A549 (cell line): ENCODE data around the gene TP53RK. TPM values are rescaled to one million over a fixed set of nuclear protein-coding genes. Genes with fewer than 3 reads are reported as not detected.

Source experiments
- ATAC-seq, 2 experiments: fragments of 200-7000 bp in 1 of 2; fragments of >200 bp in 1 of 2; cut with Nextera tagmentation in 1 of 2; cut with Tn5 transposase in 1 of 2; 3 replicates each; pipeline versions ENCODE4 v1.8.0 to v1.9.1; 2018 to 2020; ENCODE audit warnings: mild to moderate bottlenecking in 1 of 2, moderate library complexity in 1 of 2
- CTCF ChIA-PET: fragments of 300-600 bp; sonication (Branson Sonifier 250); formaldehyde crosslinking; extraction: SDS; loops from one replicate; lab custom pipeline; 2021; ENCODE audit warnings: antibody characterized with exemption, inconsistent platforms; lab: Yijun Ruan, JAX
- POLR2A ChIA-PET: fragments of 350-600 bp; formaldehyde crosslinking; extraction: SDS; loops from one replicate; lab custom pipeline; 2021; ENCODE audit warnings: antibody characterized with exemption, inconsistent platforms; lab: Yijun Ruan, JAX
- DNase-seq, 2 experiments: peaks; one replicate each; pipeline versions ENCODE4 v3.0.0 to v3.0.0-alpha.2; 2011 to 2016; ENCODE audit warnings: low read depth in 1 of 2, low spot score in 1 of 2
- FAIRE-seq: peaks from 2 replicates; lab custom pipeline; 2011; peaks lifted over from hg19 to GRCh38; lab: Jason Lieb, UNC
- H3K27ac ChIP-seq, 2 experiments: fragments of >200 bp; sonication (Bioruptor Twin); formaldehyde crosslinking; 3 replicates each; pipeline ENCODE4 v1.5.1; 2016 to 2017
- H3K4me1 ChIP-seq: fragments of >200 bp; sonication (Bioruptor Twin); formaldehyde crosslinking; 3 replicates; pipeline ENCODE4 v1.6.1; 2016
- H3K4me2 ChIP-seq: fragments of >200 bp; sonication (Bioruptor Twin); formaldehyde crosslinking; 3 replicates; pipeline ENCODE4 v1.6.1; 2016
- H3K4me3 ChIP-seq: fragments of >200 bp; sonication (Bioruptor Twin); formaldehyde crosslinking; 3 replicates; pipeline ENCODE4 v1.5.1; 2016
- H3K9me3 ChIP-seq: fragments of >200 bp; sonication (Bioruptor Twin); formaldehyde crosslinking; 3 replicates; pipeline ENCODE4 v1.6.1; 2016
- CBX8 ChIP-seq: fragments of 200-600 bp; sonication (generic); IDR thresholded peaks from 2 replicates; pipeline ENCODE4 v1.6.1; 2016
- CHD2 ChIP-seq: fragments of 150-350 bp; IDR thresholded peaks from 2 replicates; pipeline ENCODE4 v1.6.1; 2014; ENCODE audit warnings: low read length; ENCODE audit not compliant: partially characterized antibody
- CHD4 ChIP-seq: fragments of 200-600 bp; sonication (generic); IDR thresholded peaks from 2 replicates; pipeline ENCODE4 v1.6.1; 2016; ENCODE audit warnings: antibody characterized with exemption, mild to moderate bottlenecking, borderline replicate concordance
- EHMT2 ChIP-seq: fragments of 200-600 bp; sonication (generic); IDR thresholded peaks from 2 replicates; pipeline ENCODE4 v1.6.1; 2016; ENCODE audit warnings: antibody characterized with exemption, low read depth, mild to moderate bottlenecking, moderate library complexity
- EP300 ChIP-seq, 2 experiments: fragments of >200 bp; sonication (Bioruptor Twin); formaldehyde crosslinking; IDR thresholded peaks; 2 replicates in 1 of 2; 3 replicates in 1 of 2; pipeline ENCODE4 v1.6.1; 2016 to 2017
- FOSB ChIP-seq: fragments of 250-450 bp; sonication (Bioruptor Pico); IDR thresholded peaks from 2 replicates; pipeline ENCODE4 v1.5.0; 2020; ENCODE audit warnings: mild to moderate bottlenecking, moderate library complexity
- HEYL ChIP-seq: fragments of 250-450 bp; sonication (Bioruptor Pico); IDR thresholded peaks from 2 replicates; pipeline ENCODE4 v1.8.0; 2021; ENCODE audit warnings: mild to moderate bottlenecking, moderate library complexity
- JUNB ChIP-seq: fragments of >200 bp; sonication (Bioruptor Twin); formaldehyde crosslinking; IDR thresholded peaks from 2 replicates; pipeline ENCODE4 v1.6.1; 2016
- KDM5A ChIP-seq: fragments of 200-600 bp; sonication (generic); IDR thresholded peaks from 2 replicates; pipeline ENCODE4 v1.6.1; 2016; ENCODE audit warnings: antibody characterized with exemption, mild to moderate bottlenecking
- MAFK ChIP-seq: fragments of 450-650 bp; IDR thresholded peaks from 2 replicates; pipeline ENCODE4 v1.6.1; 2014; ENCODE audit not compliant: partially characterized antibody
- MYC ChIP-seq: IDR thresholded peaks from 2 replicates; pipeline ENCODE4 v1.6.1; 2012; ENCODE audit warnings: mild to moderate bottlenecking, inconsistent platforms, low read length, improper control_type of control experiment, borderline replicate concordance
- NFE2L2 ChIP-seq: fragments of 150-350 bp; conservative IDR thresholded peaks from 2 replicates; pipeline ENCODE4 v1.6.1; 2014; ENCODE audit warnings: low read length
- NR3C1 ChIP-seq: fragments of >200 bp; sonication (Bioruptor Twin); formaldehyde crosslinking; IDR thresholded peaks from 3 replicates; pipeline ENCODE4 v1.6.1; 2017
- PHF8 ChIP-seq: fragments of 200-600 bp; sonication (generic); IDR thresholded peaks from 2 replicates; pipeline ENCODE4 v1.6.1; 2016; ENCODE audit warnings: low read depth, mild to moderate bottlenecking, antibody characterized with exemption, moderate library complexity, borderline replicate concordance
- RARB ChIP-seq: fragments of 250-450 bp; sonication (Bioruptor Pico); IDR thresholded peaks from 2 replicates; pipeline ENCODE4 v1.8.0; 2021; ENCODE audit warnings: mild to moderate bottlenecking, moderate library complexity
- TFCP2L1 ChIP-seq: fragments of 250-450 bp; sonication (Bioruptor Pico); IDR thresholded peaks from 2 replicates; pipeline ENCODE4 v1.5.0; 2021; ENCODE audit warnings: mild to moderate bottlenecking
- TP53 ChIP-seq: fragments of 250-450 bp; sonication (Bioruptor Pico); IDR thresholded peaks from 2 replicates; pipeline ENCODE4 v1.5.0; 2021; ENCODE audit warnings: mild to moderate bottlenecking, moderate library complexity
- ZC3H11A ChIP-seq: fragments of 450-650 bp; IDR thresholded peaks from 2 replicates; pipeline ENCODE4 v1.6.1; 2014; ENCODE audit warnings: antibody characterized with exemption, mild to moderate bottlenecking
- WGBS: methylation state at CpG from one replicate; pipeline ENCODE4 v1.1.6; 2017; ENCODE audit errors: missing lambda C conversion rate; 5-methylcytosine and 5-hydroxymethylcytosine counted together
- polyA plus RNA-seq, 4 experiments: library from polyadenylated mRNA; depleted of rRNA in 3 of 4; stranded (reverse); fragments of >200 nt; fragmentation: RNase III in 1 of 4; extraction: RNeasy Plus Mini Kit Qiagen cat#74134 plus additional on column Dnase treatment in 1 of 4; gene quantifications; 2 replicates in 3 of 4; 3 replicates in 1 of 4; pipeline ENCODE4 v1.2.3, GENCODE V29; 2011 to 2017
- TF ChIP-seq, protein P1 (sequence below): fragments of 200-600 bp; sonication (generic); IDR thresholded peaks from 2 replicates; pipeline ENCODE4 v1.6.1; 2016; ENCODE audit warnings: antibody characterized with exemption, mild to moderate bottlenecking, moderate library complexity
- TF ChIP-seq, protein P2 (sequence below): IDR thresholded peaks from 2 replicates; pipeline ENCODE4 v1.6.1; 2012; ENCODE audit warnings: low read depth, borderline replicate concordance
- TF ChIP-seq, protein P3 (sequence below): IDR thresholded peaks from 2 replicates; pipeline ENCODE4 v1.6.1; 2012
- TF ChIP-seq, protein P4 (sequence below): fragments of >200 bp; sonication (Bioruptor Twin); formaldehyde crosslinking; IDR thresholded peaks from 2 replicates; pipeline ENCODE4 v1.6.1; 2016
- TF ChIP-seq, protein P5 (sequence below): fragments of >200 bp; sonication (Bioruptor Twin); formaldehyde crosslinking; IDR thresholded peaks from 3 replicates; pipeline ENCODE4 v1.6.1; 2016
- TF ChIP-seq, protein P6 (sequence below): fragments of 150-350 bp; IDR thresholded peaks from 2 replicates; pipeline ENCODE4 v1.6.1; 2014; ENCODE audit warnings: low read depth, mild to moderate bottlenecking, low read length
- TF ChIP-seq, protein P7 (sequence below): IDR thresholded peaks from 2 replicates; pipeline ENCODE4 v1.6.1; 2012

TP53RK gene
- polyA plus RNA-seq, 2 of the 4 experiments (the other 2 are of a cell fraction): 9.8 to 11.8 TPM

DNA sequence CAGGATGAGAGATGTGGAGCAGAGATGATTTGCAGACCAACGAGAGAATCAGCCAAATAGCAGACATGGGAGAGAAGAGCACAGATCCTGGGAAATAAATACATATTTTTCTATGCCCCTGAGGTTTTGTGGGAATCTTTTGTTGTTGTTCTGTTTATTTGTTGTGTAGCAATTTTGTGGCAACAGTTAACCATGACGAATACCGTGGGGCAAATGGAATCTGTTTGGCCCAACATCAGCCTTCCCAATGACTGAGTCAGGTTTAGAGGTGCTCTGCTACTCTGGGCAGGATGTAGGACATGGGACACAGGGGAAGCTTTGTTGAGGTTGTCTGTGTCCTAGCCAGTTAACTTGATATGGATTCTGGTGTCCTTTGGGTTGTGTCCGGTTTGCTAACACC, 12.3 kb upstream of the TP53RK start (continued):
- TF ChIP-seq, protein P1, sequence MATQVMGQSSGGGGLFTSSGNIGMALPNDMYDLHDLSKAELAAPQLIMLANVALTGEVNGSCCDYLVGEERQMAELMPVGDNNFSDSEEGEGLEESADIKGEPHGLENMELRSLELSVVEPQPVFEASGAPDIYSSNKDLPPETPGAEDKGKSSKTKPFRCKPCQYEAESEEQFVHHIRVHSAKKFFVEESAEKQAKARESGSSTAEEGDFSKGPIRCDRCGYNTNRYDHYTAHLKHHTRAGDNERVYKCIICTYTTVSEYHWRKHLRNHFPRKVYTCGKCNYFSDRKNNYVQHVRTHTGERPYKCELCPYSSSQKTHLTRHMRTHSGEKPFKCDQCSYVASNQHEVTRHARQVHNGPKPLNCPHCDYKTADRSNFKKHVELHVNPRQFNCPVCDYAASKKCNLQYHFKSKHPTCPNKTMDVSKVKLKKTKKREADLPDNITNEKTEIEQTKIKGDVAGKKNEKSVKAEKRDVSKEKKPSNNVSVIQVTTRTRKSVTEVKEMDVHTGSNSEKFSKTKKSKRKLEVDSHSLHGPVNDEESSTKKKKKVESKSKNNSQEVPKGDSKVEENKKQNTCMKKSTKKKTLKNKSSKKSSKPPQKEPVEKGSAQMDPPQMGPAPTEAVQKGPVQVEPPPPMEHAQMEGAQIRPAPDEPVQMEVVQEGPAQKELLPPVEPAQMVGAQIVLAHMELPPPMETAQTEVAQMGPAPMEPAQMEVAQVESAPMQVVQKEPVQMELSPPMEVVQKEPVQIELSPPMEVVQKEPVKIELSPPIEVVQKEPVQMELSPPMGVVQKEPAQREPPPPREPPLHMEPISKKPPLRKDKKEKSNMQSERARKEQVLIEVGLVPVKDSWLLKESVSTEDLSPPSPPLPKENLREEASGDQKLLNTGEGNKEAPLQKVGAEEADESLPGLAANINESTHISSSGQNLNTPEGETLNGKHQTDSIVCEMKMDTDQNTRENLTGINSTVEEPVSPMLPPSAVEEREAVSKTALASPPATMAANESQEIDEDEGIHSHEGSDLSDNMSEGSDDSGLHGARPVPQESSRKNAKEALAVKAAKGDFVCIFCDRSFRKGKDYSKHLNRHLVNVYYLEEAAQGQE: no peak
- TF ChIP-seq TP53 (CRISPR knock-in tag) (no peak), EP300 (IDR thresholded peaks at IDR 0.05) (no peak)
- TF ChIP-seq, protein P2, sequence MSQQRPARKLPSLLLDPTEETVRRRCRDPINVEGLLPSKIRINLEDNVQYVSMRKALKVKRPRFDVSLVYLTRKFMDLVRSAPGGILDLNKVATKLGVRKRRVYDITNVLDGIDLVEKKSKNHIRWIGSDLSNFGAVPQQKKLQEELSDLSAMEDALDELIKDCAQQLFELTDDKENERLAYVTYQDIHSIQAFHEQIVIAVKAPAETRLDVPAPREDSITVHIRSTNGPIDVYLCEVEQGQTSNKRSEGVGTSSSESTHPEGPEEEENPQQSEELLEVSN: no peak
- TF ChIP-seq, protein P3, sequence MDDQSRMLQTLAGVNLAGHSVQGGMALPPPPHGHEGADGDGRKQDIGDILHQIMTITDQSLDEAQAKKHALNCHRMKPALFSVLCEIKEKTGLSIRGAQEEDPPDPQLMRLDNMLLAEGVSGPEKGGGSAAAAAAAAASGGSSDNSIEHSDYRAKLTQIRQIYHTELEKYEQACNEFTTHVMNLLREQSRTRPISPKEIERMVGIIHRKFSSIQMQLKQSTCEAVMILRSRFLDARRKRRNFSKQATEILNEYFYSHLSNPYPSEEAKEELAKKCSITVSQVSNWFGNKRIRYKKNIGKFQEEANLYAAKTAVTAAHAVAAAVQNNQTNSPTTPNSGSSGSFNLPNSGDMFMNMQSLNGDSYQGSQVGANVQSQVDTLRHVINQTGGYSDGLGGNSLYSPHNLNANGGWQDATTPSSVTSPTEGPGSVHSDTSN: no peak
- TF ChIP-seq, all 56 proteins: peak for 0

DNA sequence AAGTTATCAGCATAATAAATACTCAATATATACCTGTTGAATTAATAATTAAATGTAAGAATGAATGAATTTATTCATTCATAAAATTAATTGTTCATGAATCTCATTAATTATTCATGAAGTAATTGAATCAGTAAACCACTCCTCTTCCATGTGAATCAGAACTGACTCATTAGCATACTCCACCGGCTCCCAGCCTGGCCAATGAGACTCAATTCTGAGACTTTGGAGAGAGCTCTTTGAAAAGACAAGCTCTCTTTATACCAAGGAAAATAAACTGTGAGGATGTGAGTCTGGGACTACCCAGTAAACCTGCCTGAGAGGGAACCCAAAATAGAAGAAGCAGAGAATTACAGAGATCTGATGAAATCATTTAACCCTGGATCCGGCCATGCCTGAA, 11.8 kb upstream of the TP53RK start:
- FAIRE-seq (no peak), DNase-seq (no peak), ATAC-seq (no peak)
- ChIA-PET CTCF (interaction anchor here (1.5 kb wide), 2 partner anchors 10 to 12 kb away, joined by 3 to 7 read pairs; partner anchors contain the start of gene TP53RK), POLR2A (no interaction called here)
- Histone ChIP-seq H3K27ac (no peak overlapping the region), H3K4me1 (no peaks in the 10 kb centered on the region), H3K9me3 (peaks cover 10% of the 10 kb centered on the region), H3K4me3 (no peak overlapping the region), H3K4me2 (no peak overlapping the region)
- TF ChIP-seq CHD4 (no peak), EP300 (IDR thresholded peaks at IDR 0.05) (no peak), NR3C1 (no peak), RARB (CRISPR knock-in tag) (no peak), PHF8 (no peak)
- WGBS: 32% methylated on average over 2 of the region's 2 CpGs

DNA sequence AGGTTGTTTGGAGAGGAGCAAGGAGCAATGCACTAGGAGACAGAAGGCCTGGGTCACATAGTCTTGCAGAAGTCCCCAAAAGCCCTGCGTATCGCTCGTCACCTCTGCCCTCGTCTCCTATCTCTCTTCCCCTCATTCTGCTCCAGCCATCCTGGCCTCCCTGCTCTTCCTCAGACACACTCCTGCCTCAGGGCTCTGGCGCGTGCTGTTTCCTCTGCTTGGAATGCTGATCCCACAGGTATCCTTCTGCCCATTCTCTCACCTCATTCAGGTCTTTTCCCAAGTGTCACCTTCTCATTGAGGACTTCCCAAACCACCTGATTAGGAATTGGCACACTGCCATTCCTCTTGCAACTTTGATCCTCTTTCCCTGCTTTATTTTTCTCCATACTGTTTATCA, 11.2 kb upstream of the TP53RK start:
- CTCF ChIA-PET: interaction anchor here (2.4 kb wide), 1 partner anchor 12 kb away, joined by 6 read pairs; the partner anchor contains the start of gene TP53RK

More for the DNA sequence above, 11.2 kb upstream of the TP53RK start:
- FAIRE-seq: no peak
- Histone ChIP-seq H3K4me3 (no peak overlapping the region), H3K4me2 (no peak overlapping the region), H3K27ac (no peak overlapping the region), H3K9me3 (peaks cover 5% of the 10 kb centered on the region; the same call in 1 of the 3 replicates), H3K4me1 (no peaks in the 10 kb centered on the region)
- DNase-seq: no peak
- ATAC-seq: no peak
- WGBS: 77% methylated on average over 6 of the region's 6 CpGs
- POLR2A ChIA-PET: no interaction called here
- TF ChIP-seq RARB (CRISPR knock-in tag) (no peak), JUNB (no peak), CHD4 (no peak), CHD2 (no peak), HEYL (CRISPR knock-in tag) (no peak), FOSB (CRISPR knock-in tag) (no peak), TP53 (CRISPR knock-in tag) (no peak), EHMT2 (no peak), NFE2L2 (no peak), ZC3H11A (no peak), MAFK (no peak), TFCP2L1 (no peak), CBX8 (no peak), NR3C1 (no peak), MYC (no peak), KDM5A (no peak)
- TF ChIP-seq, protein P4, sequence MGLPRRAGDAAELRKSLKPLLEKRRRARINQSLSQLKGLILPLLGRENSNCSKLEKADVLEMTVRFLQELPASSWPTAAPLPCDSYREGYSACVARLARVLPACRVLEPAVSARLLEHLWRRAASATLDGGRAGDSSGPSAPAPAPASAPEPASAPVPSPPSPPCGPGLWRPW: no peak
- TF ChIP-seq, protein P5, sequence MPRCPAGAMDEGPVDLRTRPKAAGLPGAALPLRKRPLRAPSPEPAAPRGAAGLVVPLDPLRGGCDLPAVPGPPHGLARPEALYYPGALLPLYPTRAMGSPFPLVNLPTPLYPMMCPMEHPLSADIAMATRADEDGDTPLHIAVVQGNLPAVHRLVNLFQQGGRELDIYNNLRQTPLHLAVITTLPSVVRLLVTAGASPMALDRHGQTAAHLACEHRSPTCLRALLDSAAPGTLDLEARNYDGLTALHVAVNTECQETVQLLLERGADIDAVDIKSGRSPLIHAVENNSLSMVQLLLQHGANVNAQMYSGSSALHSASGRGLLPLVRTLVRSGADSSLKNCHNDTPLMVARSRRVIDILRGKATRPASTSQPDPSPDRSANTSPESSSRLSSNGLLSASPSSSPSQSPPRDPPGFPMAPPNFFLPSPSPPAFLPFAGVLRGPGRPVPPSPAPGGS: no peak
- TF ChIP-seq, protein P6, sequence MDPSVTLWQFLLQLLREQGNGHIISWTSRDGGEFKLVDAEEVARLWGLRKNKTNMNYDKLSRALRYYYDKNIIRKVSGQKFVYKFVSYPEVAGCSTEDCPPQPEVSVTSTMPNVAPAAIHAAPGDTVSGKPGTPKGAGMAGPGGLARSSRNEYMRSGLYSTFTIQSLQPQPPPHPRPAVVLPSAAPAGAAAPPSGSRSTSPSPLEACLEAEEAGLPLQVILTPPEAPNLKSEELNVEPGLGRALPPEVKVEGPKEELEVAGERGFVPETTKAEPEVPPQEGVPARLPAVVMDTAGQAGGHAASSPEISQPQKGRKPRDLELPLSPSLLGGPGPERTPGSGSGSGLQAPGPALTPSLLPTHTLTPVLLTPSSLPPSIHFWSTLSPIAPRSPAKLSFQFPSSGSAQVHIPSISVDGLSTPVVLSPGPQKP: no peak
- TF ChIP-seq, protein P7, sequence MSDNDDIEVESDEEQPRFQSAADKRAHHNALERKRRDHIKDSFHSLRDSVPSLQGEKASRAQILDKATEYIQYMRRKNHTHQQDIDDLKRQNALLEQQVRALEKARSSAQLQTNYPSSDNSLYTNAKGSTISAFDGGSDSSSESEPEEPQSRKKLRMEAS: no peak
